D721Med (cell line): ENCODE data around the gene EFCAB5.
"Not testable (repeated sequence)": the region's sequence is repeated elsewhere in the genome, so short reads cannot be mapped to it uniquely, and the experiment has no call there.

Experiments
- DNase-seq: peaks from one replicate; pipeline ENCODE4 v3.0.0; 2011; ENCODE audit warnings: low spot score; ENCODE audit not compliant: insufficient read length
- FAIRE-seq: peaks from 2 replicates; lab custom pipeline; 2011; peaks lifted over from hg19 to GRCh38; lab: Jason Lieb, UNC
- TF ChIP-seq, protein P1 (sequence below): IDR thresholded peaks from 2 replicates; pipeline ENCODE4 v1.5.1; 2012; ENCODE audit warnings: mild to moderate bottlenecking, control low read depth; ENCODE audit not compliant: insufficient read depth; ENCODE audit errors: missing control alignments

EFCAB5 gene

GRCh38 chr17:29941334-29941733, at the start of gene EFCAB5:
Gene EFCAB5, plus strand, starts transcription at chr17:29941634. Its CDS starts 163 bp downstream, at chr17:29941797.
- no peak for FAIRE-seq
- DNase-seq = no peak
- TF ChIP-seq, protein P1, sequence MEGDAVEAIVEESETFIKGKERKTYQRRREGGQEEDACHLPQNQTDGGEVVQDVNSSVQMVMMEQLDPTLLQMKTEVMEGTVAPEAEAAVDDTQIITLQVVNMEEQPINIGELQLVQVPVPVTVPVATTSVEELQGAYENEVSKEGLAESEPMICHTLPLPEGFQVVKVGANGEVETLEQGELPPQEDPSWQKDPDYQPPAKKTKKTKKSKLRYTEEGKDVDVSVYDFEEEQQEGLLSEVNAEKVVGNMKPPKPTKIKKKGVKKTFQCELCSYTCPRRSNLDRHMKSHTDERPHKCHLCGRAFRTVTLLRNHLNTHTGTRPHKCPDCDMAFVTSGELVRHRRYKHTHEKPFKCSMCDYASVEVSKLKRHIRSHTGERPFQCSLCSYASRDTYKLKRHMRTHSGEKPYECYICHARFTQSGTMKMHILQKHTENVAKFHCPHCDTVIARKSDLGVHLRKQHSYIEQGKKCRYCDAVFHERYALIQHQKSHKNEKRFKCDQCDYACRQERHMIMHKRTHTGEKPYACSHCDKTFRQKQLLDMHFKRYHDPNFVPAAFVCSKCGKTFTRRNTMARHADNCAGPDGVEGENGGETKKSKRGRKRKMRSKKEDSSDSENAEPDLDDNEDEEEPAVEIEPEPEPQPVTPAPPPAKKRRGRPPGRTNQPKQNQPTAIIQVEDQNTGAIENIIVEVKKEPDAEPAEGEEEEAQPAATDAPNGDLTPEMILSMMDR = no peak

- FAIRE-seq = no peak
- TF ChIP-seq, protein P1 = no peak
Observed at GRCh38 chr17:29892201-29892600, 49.2 kb upstream of the EFCAB5 start.

DNA sequence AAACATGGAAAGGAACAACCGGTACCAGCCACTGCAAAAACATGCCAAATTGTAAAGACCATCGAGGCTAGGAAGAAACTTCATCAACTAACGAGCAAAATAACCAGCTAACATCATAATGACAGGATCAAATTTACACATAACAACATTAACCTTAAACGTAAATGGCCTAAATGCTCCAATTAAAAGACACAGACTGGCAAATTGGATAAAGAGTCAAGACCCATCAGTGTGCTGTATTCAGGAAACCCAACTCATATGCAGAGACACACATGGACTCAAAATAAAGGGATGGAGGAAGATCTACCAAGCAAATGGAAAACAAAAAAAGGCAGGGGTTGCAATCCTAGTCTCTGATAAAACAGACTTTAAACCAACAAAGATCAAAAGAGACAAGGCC, 44.3 kb upstream of the EFCAB5 start:
- DNase-seq, FAIRE-seq: not testable (repeated sequence)

More at GRCh38 chr17:29892201-29892600, 49.2 kb upstream of the EFCAB5 start:
- DNase-seq = no peak

DNA sequence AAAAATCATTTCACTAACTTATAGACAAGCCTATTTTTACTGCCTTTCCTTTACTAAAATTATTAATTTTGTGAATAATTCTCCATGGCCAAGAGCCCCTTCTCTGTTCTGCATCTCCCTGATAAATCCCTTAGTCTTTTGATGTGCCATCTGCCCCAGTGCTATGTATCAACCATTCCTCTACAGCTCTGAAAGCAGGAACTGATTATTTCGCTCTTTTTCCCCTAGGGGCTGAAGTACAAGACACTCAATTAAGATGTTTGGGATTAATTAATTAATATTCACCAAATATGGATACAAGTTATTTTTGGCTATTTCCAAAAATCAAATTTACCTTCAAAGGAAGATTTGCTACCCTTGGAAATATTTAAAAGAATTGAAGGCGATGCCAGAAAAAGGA, 38.0 kb upstream of the EFCAB5 start:
- FAIRE-seq = no peak
- TF ChIP-seq, protein P1 = no peak
- no peak for DNase-seq

DNA sequence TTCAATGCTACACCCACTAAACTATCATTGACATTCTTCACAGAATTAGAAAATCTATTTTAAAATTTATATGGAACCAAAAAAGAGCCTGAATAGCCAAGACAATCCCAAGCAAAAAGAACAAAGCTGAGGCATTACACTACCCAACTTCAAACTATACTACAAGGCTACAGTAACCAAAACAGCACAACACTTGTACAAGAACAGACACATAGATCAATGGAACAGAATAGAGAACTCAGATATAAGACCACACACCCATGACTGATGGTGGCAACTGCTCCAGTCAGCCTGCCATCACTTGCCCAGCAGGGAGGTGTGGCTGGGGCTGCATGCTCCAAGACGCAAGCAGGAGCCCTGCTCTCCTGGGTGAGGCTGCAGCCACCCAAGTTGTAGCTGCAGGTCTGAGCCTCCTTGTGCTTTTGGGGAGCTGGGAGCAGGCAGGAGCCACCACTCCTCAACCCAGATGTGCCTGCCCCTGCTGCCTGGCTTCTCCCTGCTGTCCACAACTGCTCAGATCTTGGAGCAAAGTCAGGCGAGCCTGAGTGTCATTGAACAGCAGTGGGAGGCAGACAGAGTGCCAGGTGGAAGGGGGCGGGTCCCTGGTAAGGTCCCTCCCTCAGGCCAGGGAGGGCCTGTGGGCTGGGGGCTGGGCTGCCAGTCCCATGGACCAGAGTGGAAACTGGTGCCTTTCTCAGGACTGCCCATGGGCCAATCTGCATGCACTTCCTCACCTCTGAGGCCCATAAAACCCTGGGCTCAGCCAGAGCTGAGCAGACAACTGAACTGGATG, 36.2 kb upstream of the EFCAB5 start:
- no peak for DNase-seq
- TF ChIP-seq, protein P1 = no peak
- FAIRE-seq = no peak

- TF ChIP-seq, protein P1 = no peak
- DNase-seq = no peak
Observed at GRCh38 chr17:29905879-29906167, 35.6 kb upstream of the EFCAB5 start.

DNA sequence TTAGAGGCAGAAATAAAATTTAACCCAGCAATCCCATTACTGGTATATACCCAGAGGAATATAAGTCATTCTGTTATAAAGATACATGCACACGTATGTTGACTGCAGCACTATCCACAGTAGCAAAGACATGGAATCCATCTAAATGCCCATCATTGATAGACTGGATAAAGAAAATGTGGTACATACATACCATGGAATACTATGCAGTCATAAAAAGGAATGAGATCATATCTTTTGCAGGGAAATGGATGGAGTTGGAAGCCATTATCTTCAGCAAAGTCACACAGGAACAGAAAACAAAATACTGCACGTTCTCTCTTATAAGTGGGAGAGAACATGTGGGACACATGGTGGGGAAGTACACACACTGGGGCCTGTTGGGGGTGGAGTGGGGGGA, 34.5 kb upstream of the EFCAB5 start:
- DNase-seq (no peak), FAIRE-seq (no peak)
- TF ChIP-seq, protein P1 = no peak

More at GRCh38 chr17:29905879-29906167, 35.6 kb upstream of the EFCAB5 start:
- no peak for FAIRE-seq
